ENCODE results near the gene VWA5B2.

The VWA5B2 gene

DNA sequence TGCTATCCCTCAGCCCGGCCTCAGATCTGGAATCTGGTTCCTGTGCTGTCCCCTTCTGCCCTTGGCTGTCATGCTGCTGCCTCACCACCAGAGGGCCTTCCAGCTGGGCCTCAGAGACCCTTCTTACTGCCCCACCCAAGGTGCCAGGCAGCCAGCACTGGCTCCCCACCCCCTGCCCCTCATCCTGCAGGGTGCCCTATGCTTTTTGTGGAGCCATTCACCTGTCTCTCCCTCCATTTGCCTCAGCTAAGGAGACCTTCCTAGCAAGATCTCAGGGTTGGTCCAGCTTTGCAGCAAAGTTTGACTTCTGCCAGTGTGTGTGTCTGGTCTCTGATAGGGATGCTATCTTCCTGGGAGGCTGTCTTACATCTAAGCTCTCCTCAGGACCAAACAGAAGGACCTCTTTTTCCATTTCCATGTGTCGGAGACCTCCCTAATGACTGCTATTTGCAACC lies 1.9 kb upstream of the VWA5B2 start:
- peak; percentile 14 to 43 for DNase-seq

DNA sequence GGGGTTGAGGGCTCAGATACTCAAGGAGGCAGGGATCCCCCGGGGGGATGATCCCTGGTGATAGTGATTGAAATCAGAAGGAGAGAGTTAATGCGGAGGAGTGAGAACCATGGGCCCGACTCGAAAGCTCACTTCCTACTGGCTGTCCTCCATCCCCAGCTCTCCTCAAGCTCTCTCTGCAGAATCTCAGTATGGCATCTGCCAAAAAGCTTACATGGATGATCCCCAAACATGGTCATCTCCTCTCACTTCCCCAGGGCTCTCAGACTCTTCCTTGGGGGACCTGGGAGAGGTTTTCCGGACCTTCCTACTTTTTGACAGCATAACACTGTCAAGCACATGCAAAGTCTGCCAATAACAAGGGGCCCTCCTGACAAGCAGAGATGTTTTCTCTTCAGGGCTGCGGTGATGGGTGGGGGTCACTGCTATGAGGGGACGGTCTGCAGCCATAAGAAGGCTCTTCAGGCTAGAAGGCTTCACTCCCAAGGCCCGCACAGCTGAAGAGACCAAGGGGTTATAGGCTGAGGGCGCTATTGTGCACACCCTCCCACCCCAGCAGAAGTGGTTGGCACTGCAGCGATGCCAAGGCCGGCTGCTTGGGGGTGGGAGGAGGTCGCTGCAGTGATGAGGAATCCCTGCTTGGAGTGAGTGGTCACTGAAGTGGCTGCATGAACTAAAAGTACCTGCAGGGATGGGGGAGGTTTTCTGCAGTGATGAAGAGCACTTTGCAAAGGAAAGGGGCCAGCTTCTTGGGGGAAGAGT lies 828 bp upstream of the VWA5B2 start:
- no peak for DNase-seq

DNA sequence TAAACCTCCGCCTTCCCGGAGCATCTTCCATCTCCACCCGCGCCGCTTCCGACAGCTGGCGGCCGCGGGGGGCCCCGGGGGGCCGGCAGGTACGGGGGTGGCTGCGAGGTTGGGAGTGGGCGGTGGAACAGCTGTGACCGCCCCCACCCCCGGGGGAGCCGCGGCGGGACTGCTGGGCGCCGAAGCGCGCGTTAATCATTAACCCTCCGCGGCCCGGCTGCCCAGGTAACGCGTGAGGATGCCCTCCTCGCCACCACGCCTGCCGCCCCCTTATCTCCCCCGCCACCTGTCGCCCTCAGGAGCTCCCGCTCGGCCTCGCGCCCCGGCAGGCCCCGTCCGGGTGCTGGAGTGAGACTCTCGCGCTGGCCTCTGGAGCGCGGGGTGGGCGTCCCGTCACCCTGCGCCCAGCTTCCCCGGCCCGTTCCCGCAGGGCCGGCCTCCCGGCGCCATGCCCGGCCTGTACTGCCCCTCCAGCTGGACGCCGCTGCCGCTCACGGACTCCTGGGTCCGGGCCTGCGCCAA lies 757 bp downstream of the VWA5B2 start:
- no peak for DNase-seq

DNA sequence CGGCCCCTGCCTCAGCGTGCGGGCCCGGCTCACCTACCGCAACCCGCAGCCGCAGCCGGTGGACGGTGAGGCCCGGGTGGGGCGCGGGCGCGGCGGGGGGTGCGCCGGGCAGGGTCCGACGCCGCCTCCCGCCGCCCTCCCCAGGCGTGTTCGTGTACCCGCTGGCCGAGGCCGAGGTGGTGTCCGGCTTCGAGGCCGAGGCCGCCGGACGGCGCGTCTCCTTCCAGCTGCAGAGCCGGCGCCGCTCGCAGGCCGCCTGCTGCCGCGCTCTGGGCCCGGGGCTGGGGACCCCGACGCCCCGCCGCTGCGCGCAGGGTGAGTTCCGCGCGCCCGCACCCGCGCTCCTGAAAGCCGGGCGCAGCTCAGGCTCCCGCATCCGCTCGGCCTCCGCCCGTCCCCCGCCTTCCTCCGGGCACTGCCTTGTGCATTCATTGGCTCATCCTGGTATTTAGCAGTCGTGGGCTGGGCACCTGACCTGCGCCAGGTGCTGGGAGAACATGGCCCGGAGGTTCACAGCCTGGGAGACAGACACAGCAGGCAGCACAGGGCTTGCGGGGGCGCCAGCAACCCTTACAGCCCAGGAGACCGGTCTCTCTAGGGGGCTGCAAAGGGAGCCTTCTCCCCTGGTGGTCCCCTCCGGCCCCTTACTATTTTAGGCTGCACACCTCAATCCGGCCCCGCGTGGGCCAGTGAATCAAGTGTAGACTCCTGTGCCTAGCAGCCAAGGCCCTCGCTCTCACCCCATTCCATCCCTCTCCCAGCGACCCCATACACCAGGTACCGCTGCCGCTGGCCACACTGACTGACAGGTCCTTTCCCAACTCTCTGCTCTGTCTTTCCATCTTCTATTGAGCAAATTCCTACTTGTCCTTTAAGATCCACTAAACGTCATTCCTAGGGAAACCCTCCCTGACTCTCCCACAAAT lies 1.5 kb downstream of the VWA5B2 start:
- DNase-seq: no peak

DNA sequence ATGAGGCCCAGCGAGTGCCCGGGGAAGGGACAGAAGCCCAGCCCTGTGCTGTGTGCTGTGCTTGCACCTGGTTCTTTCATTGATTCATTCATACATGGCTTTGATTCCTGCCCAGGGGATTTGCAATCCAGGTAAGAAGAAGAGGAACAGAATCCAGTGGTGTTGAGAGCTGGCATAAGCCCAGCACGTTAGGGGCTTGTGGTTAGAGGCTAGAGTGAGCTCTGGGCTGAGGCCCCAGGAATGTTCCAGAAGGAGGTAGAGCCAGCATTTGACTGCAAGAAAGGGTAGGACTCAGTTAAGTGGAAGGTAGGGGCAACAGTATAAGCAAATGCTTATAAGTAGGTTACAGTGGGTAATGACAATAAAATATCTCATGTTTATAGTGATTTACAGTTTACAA lies 2.3 kb downstream of the VWA5B2 start:
- DNase-seq: no peak

DNA sequence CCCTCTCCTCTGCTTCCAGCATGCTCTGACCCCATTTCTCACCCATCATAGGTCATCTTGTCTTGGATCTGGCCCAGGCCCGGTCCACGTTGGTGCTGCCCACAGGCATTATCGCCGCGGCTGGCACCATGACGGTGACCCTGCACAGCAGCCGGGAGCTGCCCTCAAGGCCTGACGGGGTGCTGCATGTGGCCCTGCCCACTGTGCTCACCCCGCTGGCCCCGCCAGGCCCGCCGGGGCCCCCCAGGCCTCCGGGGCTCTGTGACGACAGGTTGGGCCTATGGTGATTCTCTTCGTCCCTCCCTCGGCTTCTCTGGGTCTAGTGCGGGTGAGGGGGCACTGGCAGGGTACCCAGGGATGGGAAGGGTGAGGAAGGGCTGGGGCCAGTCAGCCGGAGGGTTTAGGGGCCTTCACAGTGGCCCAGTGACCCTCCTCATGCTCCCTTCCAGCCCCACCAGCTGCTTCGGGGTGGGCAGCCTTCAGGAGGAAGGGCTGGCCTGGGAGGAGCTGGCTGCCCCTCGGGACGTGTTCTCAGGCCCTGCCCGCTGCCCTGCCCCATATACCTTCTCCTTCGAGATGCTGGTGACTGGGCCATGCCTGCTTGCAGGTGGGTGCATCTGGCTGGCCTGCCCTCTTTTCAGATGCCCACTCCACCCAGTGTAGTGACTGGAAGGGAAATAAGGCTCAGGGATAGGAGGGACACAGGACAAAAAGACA lies 3.9 kb downstream of the VWA5B2 start:
- DNase-seq: no peak

DNA sequence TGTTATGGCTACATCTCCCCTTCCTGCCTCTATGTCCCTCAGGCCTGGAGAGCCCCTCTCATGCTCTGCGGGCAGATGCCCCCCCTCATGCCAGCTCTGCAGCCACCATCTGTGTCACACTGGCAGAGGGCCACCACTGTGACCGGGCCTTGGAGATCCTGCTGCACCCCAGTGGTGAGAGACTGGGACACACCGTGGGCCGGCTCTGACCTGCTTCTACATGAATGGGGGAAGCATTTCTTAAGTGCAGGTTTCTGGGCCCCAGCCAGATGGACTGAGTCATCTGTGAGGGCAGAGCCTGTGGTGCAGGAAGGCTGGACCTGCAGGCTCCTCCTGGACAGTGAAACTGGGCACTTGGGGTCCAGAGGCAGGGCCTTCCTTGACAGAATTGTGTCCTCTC lies 4.8 kb downstream of the VWA5B2 start:
- peak; percentile 54 to 61 for DNase-seq

DNA sequence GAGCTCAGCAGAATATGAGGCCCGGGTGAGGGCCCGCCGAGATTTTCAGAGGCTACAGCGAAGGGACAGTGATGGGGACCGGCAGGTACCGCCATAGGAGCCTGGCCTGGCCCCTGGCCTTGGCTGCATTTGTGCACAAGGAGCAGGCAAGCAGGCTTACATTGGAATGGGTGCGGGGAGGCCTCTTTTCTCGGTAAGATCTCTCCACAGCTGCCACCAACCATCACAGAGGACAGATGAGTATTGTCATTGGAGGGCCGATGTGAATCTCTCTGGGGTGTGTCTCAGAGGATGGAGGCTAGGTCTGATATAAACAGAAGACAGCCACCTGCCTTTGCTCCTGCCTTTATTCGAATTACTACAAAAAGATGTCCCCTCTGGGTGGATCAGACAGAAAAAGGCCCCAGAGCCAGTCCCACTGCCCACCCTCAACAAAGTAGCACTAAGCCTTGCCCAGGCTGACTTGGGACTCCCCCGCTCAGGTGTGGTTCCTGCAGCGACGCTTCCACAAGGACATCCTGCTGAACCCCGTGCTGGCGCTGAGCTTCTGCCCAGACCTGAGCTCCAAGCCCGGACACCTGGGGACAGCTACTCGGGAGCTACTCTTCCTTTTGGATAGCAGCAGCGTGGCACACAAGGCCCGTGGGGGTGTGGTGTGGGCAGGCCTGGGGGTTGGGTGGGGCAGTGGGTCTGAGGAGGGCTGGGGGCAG lies 5.4 kb downstream of the VWA5B2 start:
- DNase-seq: no peak

DNA sequence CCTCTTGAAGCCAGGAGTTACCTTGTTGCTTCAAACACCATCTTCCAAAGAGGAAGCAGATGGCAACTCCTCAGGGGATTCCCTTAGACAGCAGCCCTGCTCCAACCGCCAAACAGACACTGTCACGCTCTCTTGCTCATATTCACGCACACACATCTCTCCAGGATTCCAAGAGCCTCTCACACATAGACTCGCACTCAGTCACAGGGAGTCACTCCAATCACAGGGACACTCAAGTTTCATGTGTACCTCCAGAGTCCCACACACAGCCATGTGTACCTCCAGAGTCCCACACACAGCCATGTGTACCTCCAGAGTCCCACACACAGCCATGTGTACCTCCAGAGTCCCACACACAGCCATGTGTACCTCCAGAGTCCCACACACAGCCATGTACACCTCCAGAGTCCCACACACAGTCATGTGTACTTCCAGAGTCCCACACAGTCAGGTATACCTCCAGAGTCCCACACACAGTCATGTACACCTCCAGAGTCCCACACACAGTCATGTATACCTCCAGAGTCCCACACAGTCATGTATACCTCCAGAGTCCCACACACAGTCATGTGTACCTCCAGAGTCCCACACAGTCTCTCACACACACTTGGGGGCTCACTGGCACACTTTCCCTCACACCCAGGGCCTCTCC lies 6.1 kb downstream of the VWA5B2 start:
- no peak for DNase-seq

DNA sequence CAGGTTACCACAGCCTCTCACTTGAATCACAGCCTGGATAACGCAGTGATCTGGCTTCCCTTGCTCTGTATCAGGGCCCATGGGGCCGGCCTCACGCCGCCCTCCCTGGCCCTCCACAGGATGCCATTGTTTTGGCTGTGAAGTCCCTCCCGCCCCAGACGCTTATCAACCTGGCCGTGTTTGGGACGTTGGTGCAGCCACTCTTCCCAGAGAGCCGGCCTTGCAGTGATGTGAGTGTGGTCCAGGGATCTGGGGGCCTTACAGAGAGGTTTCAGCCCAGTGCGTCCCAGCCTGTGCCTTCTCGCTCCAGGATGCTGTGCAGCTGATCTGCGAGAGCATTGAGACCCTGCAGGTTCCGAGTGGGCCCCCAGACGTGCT lies 6.6 kb downstream of the VWA5B2 start:
- DNase-seq: no peak

DNA sequence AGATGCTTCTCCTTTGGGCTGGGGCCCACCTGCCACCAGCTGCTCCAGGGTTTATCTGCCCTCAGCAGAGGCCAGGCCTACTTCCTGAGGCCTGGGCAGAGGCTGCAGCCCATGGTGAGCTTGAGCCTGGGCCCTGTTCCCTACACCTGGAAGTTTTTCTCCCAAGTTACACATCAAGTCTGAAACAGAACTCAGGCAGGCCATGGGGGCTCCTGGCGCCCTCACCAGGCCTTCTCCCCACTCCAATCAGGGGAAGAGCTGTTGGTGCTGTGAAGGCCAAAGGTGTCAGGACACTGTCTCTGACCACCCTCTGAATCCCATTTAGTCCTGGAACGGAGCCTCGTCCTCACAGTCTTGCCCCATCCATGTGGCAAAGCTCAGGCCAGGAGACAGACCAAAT lies 7.3 kb downstream of the VWA5B2 start:
- no peak for DNase-seq

DNA sequence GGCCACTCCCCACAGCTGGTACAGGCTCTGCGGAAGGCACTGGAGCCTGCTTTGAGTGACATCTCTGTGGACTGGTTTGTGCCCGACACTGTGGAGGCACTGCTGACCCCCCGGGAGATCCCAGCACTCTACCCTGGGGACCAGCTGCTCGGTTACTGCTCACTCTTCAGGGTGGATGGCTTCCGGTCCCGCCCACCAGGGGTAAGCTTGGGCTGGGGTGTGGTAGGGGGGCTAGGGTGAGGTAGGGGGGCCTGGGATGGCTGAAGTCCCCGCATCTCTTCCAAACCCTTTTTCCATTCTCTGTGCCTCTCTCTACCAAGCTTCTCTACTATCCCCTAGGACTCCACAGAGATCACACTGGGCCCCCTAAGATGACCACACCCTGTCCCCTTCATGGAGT lies 7.8 kb downstream of the VWA5B2 start:
- DNase-seq: no peak

DNA sequence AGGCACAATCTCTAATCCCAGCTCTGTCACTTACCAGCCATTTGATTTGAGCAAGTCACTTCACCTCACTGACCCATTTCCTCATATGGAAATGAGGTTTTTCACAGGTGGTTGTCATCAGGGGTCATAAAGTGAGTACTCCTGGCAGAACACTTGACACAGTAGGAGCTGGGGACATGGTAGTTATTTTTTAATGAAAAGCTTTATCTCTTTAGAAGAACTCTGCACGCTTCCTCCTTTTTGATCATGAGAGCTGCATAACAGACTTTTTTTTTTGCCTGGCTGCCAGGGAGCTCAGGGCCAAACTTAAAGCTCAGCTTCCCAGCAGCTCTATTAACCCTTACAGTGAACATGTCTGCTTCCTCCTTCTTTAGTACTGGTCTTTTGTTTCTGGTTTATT lies 8.4 kb downstream of the VWA5B2 start:
- no peak for DNase-seq

DNA sequence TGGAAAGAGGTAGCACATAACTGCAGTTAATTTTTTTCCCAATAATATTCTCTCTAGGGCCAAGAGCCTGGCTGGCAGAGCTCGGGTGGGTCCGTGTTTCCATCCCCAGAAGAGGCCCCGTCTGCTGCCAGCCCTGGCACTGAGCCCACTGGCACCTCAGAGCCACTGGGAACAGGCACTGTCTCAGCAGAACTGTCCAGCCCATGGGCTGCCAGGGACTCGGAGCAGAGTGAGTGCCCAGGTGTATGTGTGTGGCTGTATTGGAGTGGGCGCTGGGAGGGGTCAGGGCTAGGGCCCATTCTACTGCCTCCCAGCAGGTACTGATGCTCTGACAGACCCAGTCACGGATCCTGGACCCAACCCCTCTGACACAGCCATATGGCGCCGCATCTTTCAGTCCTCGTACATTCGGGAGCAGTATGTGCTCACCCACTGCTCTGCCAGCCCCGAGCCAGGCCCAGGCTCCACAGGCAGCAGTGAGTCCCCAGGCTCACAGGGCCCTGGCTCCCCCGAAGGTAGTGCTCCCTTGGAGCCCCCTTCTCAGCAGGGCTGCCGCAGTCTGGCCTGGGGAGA lies 8.9 kb downstream of the VWA5B2 start:
- no peak for DNase-seq

DNA sequence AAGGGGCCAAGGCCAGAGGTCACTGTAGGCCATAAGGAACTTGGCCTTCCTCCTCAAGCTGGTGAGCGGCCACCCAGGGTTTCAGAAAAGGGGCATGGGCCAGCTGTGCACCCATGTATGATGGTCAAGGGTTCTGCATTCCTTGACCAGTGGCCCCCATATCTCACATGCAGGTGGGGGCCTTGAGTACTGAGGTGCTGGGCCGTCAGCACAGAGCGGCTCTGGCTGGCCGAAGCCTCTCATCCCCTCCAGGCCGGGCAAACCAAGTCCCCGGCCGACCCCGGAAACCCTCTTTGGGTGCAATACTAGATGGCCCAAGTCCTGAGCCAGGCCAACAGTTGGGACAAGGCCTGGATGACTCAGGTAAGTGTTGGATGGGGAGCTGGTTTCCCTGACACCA lies 9.8 kb downstream of the VWA5B2 start:
- DNase-seq: no peak

DNA sequence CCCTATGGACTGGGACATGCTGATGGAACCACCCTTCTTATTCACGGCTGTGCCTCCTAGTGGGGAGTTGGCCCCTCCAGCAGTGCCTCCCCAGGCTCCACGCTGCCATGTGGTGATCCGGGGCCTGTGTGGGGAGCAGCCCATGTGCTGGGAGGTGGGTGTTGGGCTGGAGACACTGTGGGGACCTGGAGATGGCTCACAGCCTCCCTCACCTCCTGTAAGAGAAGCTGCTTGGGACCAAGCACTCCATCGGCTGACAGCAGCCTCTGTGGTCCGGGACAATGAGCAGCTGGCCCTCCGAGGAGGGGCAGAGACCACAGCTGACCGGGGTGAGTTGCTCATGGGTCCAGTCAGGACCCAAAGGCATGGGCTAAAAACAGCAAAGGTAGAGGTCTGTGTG lies 10.3 kb downstream of the VWA5B2 start:
- DNase-seq: no peak

DNA sequence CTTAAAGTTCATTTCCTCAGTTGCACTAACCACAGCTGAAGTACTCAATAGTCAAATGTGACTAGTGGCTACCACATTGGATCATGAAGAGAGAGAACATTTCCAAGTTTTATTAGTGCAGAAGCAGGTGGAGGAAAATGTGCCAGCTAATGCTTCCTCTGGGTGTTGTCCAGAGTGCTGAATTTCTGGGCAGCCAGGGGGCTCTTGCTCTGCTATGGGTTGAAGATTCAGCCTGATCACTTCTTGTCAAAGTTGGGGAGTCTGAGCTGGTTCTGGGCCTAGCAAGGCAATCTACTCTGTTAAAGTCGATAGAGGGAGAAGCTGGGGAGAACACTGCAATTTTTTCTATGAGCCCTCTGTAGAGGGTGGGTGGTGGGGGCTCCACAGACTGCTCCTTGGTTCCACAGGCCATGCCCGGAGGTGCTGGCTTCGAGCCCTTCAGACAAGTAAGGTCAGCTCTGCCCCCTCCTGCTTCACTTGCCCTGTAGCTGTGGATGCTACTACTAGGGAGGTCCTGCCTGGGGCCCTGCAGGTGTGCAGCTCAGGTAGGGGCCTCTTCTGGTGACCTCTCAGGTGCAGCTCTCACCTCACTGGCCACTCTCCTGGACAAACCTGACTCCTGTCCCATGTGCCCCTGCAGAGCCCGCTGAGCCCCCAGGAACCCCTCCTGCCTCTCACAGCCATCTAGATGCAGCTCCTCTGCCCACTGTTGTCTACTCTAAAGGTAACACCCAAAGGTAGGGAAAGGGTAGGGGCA lies 11.2 kb downstream of the VWA5B2 start:
- DNase-seq: no peak

DNA sequence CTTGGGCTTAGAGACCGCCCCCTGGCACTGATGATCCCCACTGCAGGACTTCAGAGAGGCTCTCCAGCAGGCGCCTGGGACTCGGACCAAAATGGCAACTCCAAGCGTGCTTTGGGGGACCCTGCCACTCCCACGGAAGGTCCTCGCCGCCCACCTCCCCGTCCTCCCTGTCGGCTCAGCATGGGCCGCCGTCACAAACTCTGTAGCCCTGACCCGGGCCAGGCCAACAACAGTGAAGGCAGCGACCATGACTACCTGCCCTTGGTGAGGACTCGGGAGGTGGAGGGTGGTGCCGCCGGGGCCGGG lies 11.7 kb downstream of the VWA5B2 start:
- DNase-seq: no peak

DNA sequence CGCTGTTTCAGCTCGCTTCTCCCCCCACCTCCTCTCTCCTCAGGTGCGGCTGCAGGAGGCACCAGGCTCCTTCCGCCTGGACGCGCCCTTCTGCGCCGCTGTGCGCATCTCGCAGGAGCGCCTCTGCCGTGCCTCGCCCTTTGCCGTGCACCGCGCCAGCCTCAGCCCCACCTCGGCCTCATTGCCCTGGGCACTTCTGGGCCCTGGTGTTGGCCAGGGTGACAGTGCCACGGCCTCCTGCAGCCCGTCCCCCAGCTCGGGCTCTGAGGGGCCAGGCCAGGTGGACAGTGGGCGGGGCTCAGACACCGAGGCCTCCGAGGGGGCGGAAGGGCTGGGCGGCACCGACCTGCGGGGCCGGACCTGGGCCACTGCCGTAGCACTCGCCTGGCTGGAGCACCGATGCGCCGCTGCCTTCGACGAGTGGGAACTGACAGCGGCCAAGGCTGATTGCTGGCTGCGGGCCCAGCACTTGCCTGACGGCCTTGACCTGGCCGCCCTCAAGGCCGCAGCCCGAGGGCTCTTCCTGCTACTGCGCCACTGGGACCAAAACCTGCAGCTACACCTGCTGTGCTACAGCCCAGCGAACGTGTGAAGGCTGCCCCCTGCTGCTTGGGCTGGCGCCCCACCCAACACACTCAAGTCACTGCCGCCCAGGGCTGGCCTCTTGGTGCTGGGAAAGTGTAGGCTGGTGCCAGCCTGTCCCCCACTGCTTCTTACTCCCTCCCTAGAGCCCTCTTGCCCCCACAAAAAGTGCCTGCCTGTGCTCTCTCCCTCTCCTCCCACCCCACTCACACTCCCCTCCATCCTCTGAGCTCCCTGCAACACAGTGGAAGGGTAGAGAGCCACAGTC lies 12.3 kb downstream of the VWA5B2 start:
- DNase-seq: peak in 1 of 2 experiments; percentile 28

DNA sequence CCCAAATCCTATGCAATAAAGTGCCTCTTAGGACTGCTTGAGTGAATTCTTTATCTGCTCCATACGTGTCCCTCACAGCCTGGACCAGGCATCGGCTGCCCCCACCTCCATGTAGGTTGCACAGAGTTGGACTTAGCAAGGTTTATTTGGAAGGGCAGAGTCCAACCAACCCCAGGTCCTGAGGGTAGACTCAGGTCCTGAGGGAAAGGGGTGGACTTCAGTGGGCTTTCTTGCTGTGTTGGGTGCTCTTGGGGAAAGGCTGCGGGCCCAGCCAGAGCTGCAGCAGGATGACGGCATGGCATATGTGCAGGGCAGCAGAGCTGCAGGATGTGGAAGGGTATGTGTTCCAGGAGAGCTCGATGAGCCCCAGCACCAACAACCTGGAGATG lies 12.9 kb downstream of the VWA5B2 start:
- no peak for DNase-seq

All from SW 1271 (cell line).